HTR-8/SVneo (cell line): ENCODE measurements around the gene SPAG7.

Experiments
- DNase-seq: peaks from one replicate; pipeline ENCODE4 v3.0.0; 2011; ENCODE audit warnings: low spot score, mixed read lengths; ENCODE audit not compliant: insufficient read length
- FAIRE-seq: peaks from 2 replicates; lab custom pipeline; 2011; peaks lifted over from hg19 to GRCh38; lab: Jason Lieb, UNC

Gene SPAG7

GRCh38 chr17:4953451-4953961, 14.1 kb downstream of the SPAG7 start:
- DNase-seq (no peak), FAIRE-seq (peak; percentile 79)

- DNase-seq (no peak), FAIRE-seq (no peak)
These were observed 16.1 kb downstream of the SPAG7 start for GRCh38 chr17:4951486-4951885.

- no peak for FAIRE-seq
- DNase-seq, result no peak
These were observed 16.8 kb downstream of the SPAG7 start, which contains the start of gene ENO3 for GRCh38 chr17:4950746-4951204. Gene ENO3, plus strand, starts transcription at chr17:4951119. Its CDS starts 711 bp downstream, at chr17:4951830.

- DNase-seq, result peak; percentile 65
- no peak for FAIRE-seq
These were observed 17.4 kb downstream of the SPAG7 start for GRCh38 chr17:4950075-4950745.

GRCh38 chr17:4949321-4950074, 18.1 kb downstream of the SPAG7 start:
- FAIRE-seq, result peak; percentile 87
- DNase-seq, result no peak

GRCh38 chr17:4948931-4949320, 18.7 kb downstream of the SPAG7 start:
- peak; percentile 88 for FAIRE-seq
- peak; percentile 93 for DNase-seq

- DNase-seq, result peak; percentile 88
- FAIRE-seq, result peak; percentile 86
These were observed 19.3 kb downstream of the SPAG7 start, which contains the start of gene PFN1 for GRCh38 chr17:4948166-4948930. Gene PFN1, minus strand, starts transcription at chr17:4948530. Its CDS starts 136 bp downstream, at chr17:4948394.

- DNase-seq (no peak), FAIRE-seq (peak; percentile 58)
These were observed 20.0 kb downstream of the SPAG7 start for GRCh38 chr17:4947411-4948165.

GRCh38 chr17:4947010-4947410, 20.6 kb downstream of the SPAG7 start:
- FAIRE-seq, result no peak
- DNase-seq, result no peak

- DNase-seq (no peak), FAIRE-seq (no peak)
These were observed 21.2 kb downstream of the SPAG7 start for GRCh38 chr17:4946312-4946976.

GRCh38 chr17:4945944-4946280, 21.7 kb downstream of the SPAG7 start:
- DNase-seq, result no peak
- FAIRE-seq, result no peak

- peak; percentile 97 for FAIRE-seq
- DNase-seq, result peak; percentile 87
These were observed 22.3 kb downstream of the SPAG7 start for GRCh38 chr17:4945176-4945943.

GRCh38 chr17:4944554-4945175, 23.0 kb downstream of the SPAG7 start:
- DNase-seq (no peak), FAIRE-seq (no peak)

- FAIRE-seq, result no peak
- DNase-seq, result no peak
These were observed 23.5 kb downstream of the SPAG7 start for GRCh38 chr17:4944163-4944553.

- DNase-seq (no peak), FAIRE-seq (no peak)
These were observed 24.7 kb downstream of the SPAG7 start for GRCh38 chr17:4942760-4943508.

- FAIRE-seq, result no peak
- DNase-seq, result no peak
These were observed 26.4 kb downstream of the SPAG7 start for GRCh38 chr17:4941319-4941610.

- no peak for FAIRE-seq
- peak; percentile 90 for DNase-seq
These were observed 26.9 kb downstream of the SPAG7 start for GRCh38 chr17:4940555-4941318.
